Activated naive CD4-positive, alpha-beta T cell (primary cell): Measurements from ENCODE around the gene CTNNA1.

ENCODE experiments used
- DNase-seq, 4 experiments: peaks; one replicate each; lab custom pipeline; 2025; lab: John Stamatoyannopoulos, UW

The CTNNA1 gene

GRCh38 chr5:138966236-138966985 is 213.2 kb downstream of the CTNNA1 start:
- no peak for DNase-seq

GRCh38 chr5:138967791-138968448 is 214.7 kb downstream of the CTNNA1 start:
- DNase-seq = no peak

- no peak for DNase-seq
Observed at GRCh38 chr5:138968601-138969000, 215.4 kb downstream of the CTNNA1 start.

GRCh38 chr5:138969323-138970002 is 216.2 kb downstream of the CTNNA1 start:
- no peak for DNase-seq

- DNase-seq = no peak
Observed at GRCh38 chr5:138972230-138972629, 219.0 kb downstream of the CTNNA1 start.

- no peak for DNase-seq
Observed at GRCh38 chr5:138972836-138973235, 219.6 kb downstream of the CTNNA1 start.

GRCh38 chr5:138974227-138975063 is 221.2 kb downstream of the CTNNA1 start:
- DNase-seq = no peak

- no peak for DNase-seq
Observed at GRCh38 chr5:138975098-138975847, 222.0 kb downstream of the CTNNA1 start.

GRCh38 chr5:138978080-138978479 is 224.9 kb downstream of the CTNNA1 start:
- no peak for DNase-seq

- no peak for DNase-seq
Observed at GRCh38 chr5:138978581-138978980, 225.4 kb downstream of the CTNNA1 start.

- DNase-seq = no peak
Observed at GRCh38 chr5:138979684-138980280, 226.6 kb downstream of the CTNNA1 start.

GRCh38 chr5:138980441-138980840 is 227.2 kb downstream of the CTNNA1 start:
- no peak for DNase-seq

- no peak for DNase-seq
Observed at GRCh38 chr5:138981131-138981530, 227.9 kb downstream of the CTNNA1 start.

GRCh38 chr5:138981586-138981985 is 228.4 kb downstream of the CTNNA1 start:
- DNase-seq = no peak

- no peak for DNase-seq
Observed at GRCh38 chr5:138983984-138984383, 230.8 kb downstream of the CTNNA1 start.
